ENCODE data around the gene TULP4. TPM values are rescaled to one million over a fixed set of nuclear protein-coding genes. Genes with fewer than 3 reads are reported as not detected.

TULP4 gene
- total RNA-seq, 1 experiment from 2014 or later, result 64.6 TPM

DNA sequence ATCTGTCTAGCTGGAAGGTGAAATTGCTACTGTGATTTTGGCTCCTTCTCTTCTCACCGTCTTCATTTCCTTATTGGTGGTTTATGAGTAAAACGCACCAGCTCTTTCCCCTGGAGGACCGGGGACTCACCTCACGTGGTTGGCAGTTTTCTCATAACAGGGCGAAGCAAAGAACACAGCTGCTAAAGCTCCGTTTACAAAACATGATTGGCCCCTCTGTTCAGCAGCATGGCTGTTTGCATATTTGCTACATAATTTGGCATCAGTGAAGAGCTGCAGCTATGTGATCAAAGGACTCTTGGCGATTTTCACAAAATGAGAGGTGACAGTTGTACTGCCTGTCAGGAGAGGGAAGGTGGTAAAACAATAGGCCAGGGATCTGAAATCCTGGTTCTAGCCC, 227.1 kb downstream of the TULP4 start:
- Histone ChIP-seq H2AFZ (ENCODE audit: low read length) (no peak overlapping the region), H2BK20ac (ENCODE audit: low read depth, low read length, poor library complexity, severe bottlenecking) (no peak overlapping the region), H3K79me1 (ENCODE audit: insufficient read depth, low read depth, low read length, poor library complexity, severe bottlenecking) (no peaks in the 10 kb centered on the region), H3K23ac (ENCODE audit: insufficient read length, low read depth, low read length) (no peak overlapping the region), H2AK5ac (ENCODE audit: insufficient read length, low read length) (no peak overlapping the region), H4K8ac (replicated peaks; ENCODE audit: insufficient read length, low read depth, low read length) (no peak overlapping the region), H3K9me3 (ENCODE audit: control insufficient read depth, low read depth, low read length) (no peaks in the 10 kb centered on the region), H3K23me2 (ENCODE audit: insufficient read length, low read depth, low read length, poor library complexity, severe bottlenecking) (peaks cover 6% of the 10 kb centered on the region), H3K79me2 (ENCODE audit: insufficient read depth, low read length) (no peaks in the 10 kb centered on the region), H2BK12ac (ENCODE audit: insufficient read length, low read depth, low read length) (no peak overlapping the region), H2BK5ac (ENCODE audit: insufficient read length, low read length) (no peak overlapping the region), H2BK15ac (ENCODE audit: low read depth, low read length) (no peak overlapping the region), H4K91ac (ENCODE audit: insufficient read length, low read depth, low read length) (no peak overlapping the region), H3K56ac (ENCODE audit: insufficient read length, low read depth, low read length) (no peak overlapping the region), H3K27ac (ENCODE audit: insufficient read length, low read depth, low read length) (no peak overlapping the region), H2BK120ac (ENCODE audit: low read depth, low read length, poor library complexity, severe bottlenecking) (no peak overlapping the region), H3K4ac (ENCODE audit: low read depth, low read length) (no peak overlapping the region), H3T11ph (ENCODE audit: low read length) (no peak overlapping the region), H3K27me3 (ENCODE audit: insufficient read depth, low read length) (no peaks in the 10 kb centered on the region), H3K9ac (ENCODE audit: extremely low read depth, insufficient read length, low read length) (no peak overlapping the region), H3K4me2 (ENCODE audit: insufficient read depth, insufficient read length, low read length) (no peak overlapping the region), H4K5ac (ENCODE audit: insufficient read length, low read depth, low read length) (no peak overlapping the region), H3K18ac (ENCODE audit: insufficient read length, low read depth, low read length) (no peak overlapping the region), H4K20me1 (ENCODE audit: control insufficient read depth, insufficient read depth, insufficient read length) (no peaks in the 10 kb centered on the region), H3K14ac (ENCODE audit: insufficient read depth, low read length) (no peak overlapping the region), H3K4me1 (ENCODE audit: insufficient read depth, low read length) (no peaks in the 10 kb centered on the region)
- no peak overlapping the region for H3K4me3 Mint-ChIP-seq
- peaks cover 12 to 21% of the 10 kb centered on the region in 2 experiments for H3K4me1 Mint-ChIP-seq
- no peaks in the 10 kb centered on the region for H3K9me3 Mint-ChIP-seq
- TF ChIP-seq, protein P1, sequence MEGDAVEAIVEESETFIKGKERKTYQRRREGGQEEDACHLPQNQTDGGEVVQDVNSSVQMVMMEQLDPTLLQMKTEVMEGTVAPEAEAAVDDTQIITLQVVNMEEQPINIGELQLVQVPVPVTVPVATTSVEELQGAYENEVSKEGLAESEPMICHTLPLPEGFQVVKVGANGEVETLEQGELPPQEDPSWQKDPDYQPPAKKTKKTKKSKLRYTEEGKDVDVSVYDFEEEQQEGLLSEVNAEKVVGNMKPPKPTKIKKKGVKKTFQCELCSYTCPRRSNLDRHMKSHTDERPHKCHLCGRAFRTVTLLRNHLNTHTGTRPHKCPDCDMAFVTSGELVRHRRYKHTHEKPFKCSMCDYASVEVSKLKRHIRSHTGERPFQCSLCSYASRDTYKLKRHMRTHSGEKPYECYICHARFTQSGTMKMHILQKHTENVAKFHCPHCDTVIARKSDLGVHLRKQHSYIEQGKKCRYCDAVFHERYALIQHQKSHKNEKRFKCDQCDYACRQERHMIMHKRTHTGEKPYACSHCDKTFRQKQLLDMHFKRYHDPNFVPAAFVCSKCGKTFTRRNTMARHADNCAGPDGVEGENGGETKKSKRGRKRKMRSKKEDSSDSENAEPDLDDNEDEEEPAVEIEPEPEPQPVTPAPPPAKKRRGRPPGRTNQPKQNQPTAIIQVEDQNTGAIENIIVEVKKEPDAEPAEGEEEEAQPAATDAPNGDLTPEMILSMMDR (conservative IDR thresholded peaks at IDR 0.05), result no peak
- no peak overlapping the region for H3K27ac Mint-ChIP-seq
- DNase-seq, result peak; percentile 8
- peaks cover 15% of the 10 kb centered on the region for H3K27me3 Mint-ChIP-seq (ENCODE audit: low read depth)
- H3K36me3 Mint-ChIP-seq (ENCODE audit: insufficient read depth in 1 of 3, low read depth in 3 of 3), result peaks cover 0 to 23% (median 3%) of the 10 kb centered on the region in 3 experiments; a peak in 3 of 7 replicates
- no CpG with 5 or more reads among the region's 7 CpGs for WGBS (ENCODE audit: extremely low coverage, insufficient read length, low lambda C conversion rate)

All from H9 (cell line).